Ramos (cell line): Measurements from ENCODE around the gene DPT.

Experiments
- in situ Hi-C: fragments of 300-500 bp; cut with MboI; formaldehyde crosslinking; loops from one replicate; pipeline ENCODE4 v1.14.3; 2022; ENCODE audit warnings: low sequenced_read_pairs; ENCODE audit not compliant: unreplicated experiment

Gene DPT

GRCh38 chr1:168739908-168740307 lies 10.9 kb upstream of the DPT start:
- in situ Hi-C loops, result no loop called here

GRCh38 chr1:168736520-168736919 lies 7.5 kb upstream of the DPT start:
- in situ Hi-C loops, result no loop called here

GRCh38 chr1:168735974-168736373 lies 7.0 kb upstream of the DPT start:
- in situ Hi-C loops, result no loop called here

- in situ Hi-C loops, result no loop called here
Observed at GRCh38 chr1:168734946-168735345, 5.9 kb upstream of the DPT start.

GRCh38 chr1:168734271-168734670 lies 5.3 kb upstream of the DPT start:
- in situ Hi-C loops, result no loop called here

GRCh38 chr1:168733241-168733640 lies 4.2 kb upstream of the DPT start:
- in situ Hi-C loops, result no loop called here

- in situ Hi-C loops, result no loop called here
Observed at GRCh38 chr1:168732736-168733135, 3.7 kb upstream of the DPT start.

- in situ Hi-C loops, result no loop called here
Observed at GRCh38 chr1:168731244-168731953, 2.4 kb upstream of the DPT start.

- in situ Hi-C loops, result no loop called here
Observed at GRCh38 chr1:168729405-168729802, 398 bp upstream of the DPT start.

GRCh38 chr1:168726719-168727118 lies 2.3 kb downstream of the DPT start:
- in situ Hi-C loops, result no loop called here

GRCh38 chr1:168726281-168726680 lies 2.7 kb downstream of the DPT start:
- in situ Hi-C loops, result no loop called here

GRCh38 chr1:168725831-168726230 lies 3.2 kb downstream of the DPT start:
- in situ Hi-C loops, result no loop called here

- in situ Hi-C loops, result no loop called here
Observed at GRCh38 chr1:168725060-168725459, 3.9 kb downstream of the DPT start.

- in situ Hi-C loops, result no loop called here
Observed at GRCh38 chr1:168723000-168723399, 6.0 kb downstream of the DPT start.

- in situ Hi-C loops, result no loop called here
Observed at GRCh38 chr1:168720839-168721238, 8.2 kb downstream of the DPT start.

- in situ Hi-C loops, result no loop called here
Observed at GRCh38 chr1:168719306-168720111, 9.5 kb downstream of the DPT start.

GRCh38 chr1:168717906-168718891 lies 10.8 kb downstream of the DPT start:
- in situ Hi-C loops, result no loop called here

- in situ Hi-C loops, result no loop called here
Observed at GRCh38 chr1:168714012-168714411, 15.0 kb downstream of the DPT start.

- in situ Hi-C loops, result no loop called here
Observed at GRCh38 chr1:168709405-168710363, 19.3 kb downstream of the DPT start.
